ENCODE data around the gene EIF2A.

DNA sequence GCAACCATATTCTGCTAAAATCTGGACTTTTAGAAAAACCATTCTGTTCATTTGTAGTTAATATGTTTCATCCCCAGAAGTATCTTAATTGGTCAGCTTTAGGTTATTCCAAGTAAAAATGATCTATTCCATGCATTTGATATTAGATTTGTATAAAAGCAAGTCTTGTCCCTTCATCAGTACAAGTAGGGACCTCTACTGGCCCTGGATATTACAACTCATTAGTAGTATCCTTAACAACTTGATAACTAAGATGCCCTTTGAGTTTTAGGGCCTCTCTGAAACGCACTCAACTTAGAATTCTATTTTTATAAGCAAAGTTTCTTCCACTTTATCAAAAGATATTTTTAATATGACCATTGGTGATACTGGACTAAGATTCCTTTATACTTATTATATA lies 31.3 kb downstream of the EIF2A start:
- TF ChIP-seq, protein P1, sequence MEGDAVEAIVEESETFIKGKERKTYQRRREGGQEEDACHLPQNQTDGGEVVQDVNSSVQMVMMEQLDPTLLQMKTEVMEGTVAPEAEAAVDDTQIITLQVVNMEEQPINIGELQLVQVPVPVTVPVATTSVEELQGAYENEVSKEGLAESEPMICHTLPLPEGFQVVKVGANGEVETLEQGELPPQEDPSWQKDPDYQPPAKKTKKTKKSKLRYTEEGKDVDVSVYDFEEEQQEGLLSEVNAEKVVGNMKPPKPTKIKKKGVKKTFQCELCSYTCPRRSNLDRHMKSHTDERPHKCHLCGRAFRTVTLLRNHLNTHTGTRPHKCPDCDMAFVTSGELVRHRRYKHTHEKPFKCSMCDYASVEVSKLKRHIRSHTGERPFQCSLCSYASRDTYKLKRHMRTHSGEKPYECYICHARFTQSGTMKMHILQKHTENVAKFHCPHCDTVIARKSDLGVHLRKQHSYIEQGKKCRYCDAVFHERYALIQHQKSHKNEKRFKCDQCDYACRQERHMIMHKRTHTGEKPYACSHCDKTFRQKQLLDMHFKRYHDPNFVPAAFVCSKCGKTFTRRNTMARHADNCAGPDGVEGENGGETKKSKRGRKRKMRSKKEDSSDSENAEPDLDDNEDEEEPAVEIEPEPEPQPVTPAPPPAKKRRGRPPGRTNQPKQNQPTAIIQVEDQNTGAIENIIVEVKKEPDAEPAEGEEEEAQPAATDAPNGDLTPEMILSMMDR (IDR thresholded peaks at IDR 0.05), result no peak
- TF ChIP-seq POLR2AphosphoS5 (IDR thresholded peaks at IDR 0.05; ENCODE audit: insufficient read depth in 1 of 2, low read depth in 1 of 2), result no peak
- no peak for TF ChIP-seq POLR2A (IDR thresholded peaks at IDR 0.05)

Data from vagina (tissue), 2 donors.